Fibroblast of lung (primary cell): Measurements from ENCODE around the gene VTI1A. TPM values are rescaled to one million over a fixed set of nuclear protein-coding genes. Genes with fewer than 3 reads are reported as not detected.

ENCODE experiments used
- DNase-seq, 2 donors: peaks; one replicate each; pipeline versions ENCODE4 v3.0.0 to v3.0.0-alpha.2; 2010; ENCODE audit warnings: low read depth in 2 of 2
- H2AFZ ChIP-seq: 2 replicates; pipeline ENCODE4 v1.5.1; 2012; ENCODE audit warnings: low read length, control low read depth, inconsistent platforms
- H3K27ac ChIP-seq: 2 replicates; pipeline ENCODE4 v1.5.1; 2011; ENCODE audit warnings: low read length, control low read depth; ENCODE audit not compliant: insufficient read depth
- H3K27me3 ChIP-seq: 2 replicates; pipeline ENCODE4 v1.5.1; 2011; ENCODE audit warnings: mild to moderate bottlenecking, low read length; ENCODE audit not compliant: control insufficient read depth, insufficient read depth
- H3K36me3 ChIP-seq: 2 replicates; pipeline ENCODE4 v1.5.1; 2011; ENCODE audit warnings: low read length; ENCODE audit not compliant: control insufficient read depth, insufficient read depth
- H3K4me1 ChIP-seq: 2 replicates; pipeline ENCODE4 v1.5.1; 2011; ENCODE audit warnings: low read length; ENCODE audit not compliant: control insufficient read depth, insufficient read depth; ENCODE audit errors: extremely low read depth
- H3K4me2 ChIP-seq: 2 replicates; pipeline ENCODE4 v1.5.1; 2011; ENCODE audit warnings: low read length, control low read depth; ENCODE audit not compliant: insufficient read depth; ENCODE audit errors: extremely low read depth
- H3K4me3 ChIP-seq, 4 experiments: fragments of 200-600 bp in 1 of 4; sonication (generic) in 1 of 4; replicated peaks in 1 of 4; 2 replicates each; pipeline ENCODE4 v1.5.1; 2011 to 2016; ENCODE audit warnings: low read length in 4 of 4, low read depth in 3 of 4, mild to moderate bottlenecking in 3 of 4, control low read depth in 2 of 4, inconsistent platforms in 1 of 4, mixed read lengths in 1 of 4; ENCODE audit not compliant: insufficient read depth in 1 of 4; ENCODE audit errors: control extremely low read depth in 1 of 4
- H3K79me2 ChIP-seq: 2 replicates; pipeline ENCODE4 v1.5.1; 2012; ENCODE audit warnings: mild to moderate bottlenecking, low read length, inconsistent platforms; ENCODE audit not compliant: control insufficient read depth, insufficient read depth
- H3K9ac ChIP-seq: 2 replicates; pipeline ENCODE4 v1.5.1; 2011; ENCODE audit warnings: mild to moderate bottlenecking, low read length, control low read depth; ENCODE audit not compliant: insufficient read depth
- H3K9me3 ChIP-seq: 2 replicates; pipeline ENCODE4 v1.5.1; 2012; ENCODE audit warnings: low read depth, low read length; ENCODE audit not compliant: control insufficient read depth, insufficient read depth
- H4K20me1 ChIP-seq: 2 replicates; pipeline ENCODE4 v1.5.1; 2011; ENCODE audit warnings: low read length; ENCODE audit not compliant: control insufficient read depth, insufficient read depth; ENCODE audit errors: extremely low read depth
- CTCF ChIP-seq, 2 donors: IDR thresholded peaks in 1 of 2; conservative IDR thresholded peaks in 1 of 2; 1 replicate in 1 of 2; 2 replicates in 1 of 2; pipeline ENCODE4 v1.5.1; 2011 to 2012; ENCODE audit warnings: low read length in 2 of 2, control low read depth in 1 of 2, inconsistent platforms in 1 of 2, low read depth in 1 of 2, mild to moderate bottlenecking in 1 of 2
- EZH2 ChIP-seq: IDR thresholded peaks from 2 replicates; pipeline ENCODE4 v1.5.1; 2012; ENCODE audit warnings: low read length, control low read depth, mild to moderate bottlenecking; ENCODE audit errors: missing control alignments
- polyA plus RNA-seq, 2 donors: library from polyadenylated mRNA; depleted of rRNA in 1 of 2; stranded (reverse) in 1 of 2; unstranded in 1 of 2; fragments of >200 nt; gene quantifications; 2 replicates each; pipeline ENCODE4 v1.2.1, GENCODE V29; 2011 to 2012; ENCODE audit warnings: missing spikeins in 1 of 2
- total RNA-seq: library from RNA; depleted of rRNA; stranded (reverse); fragments of >200 nt; gene quantifications from 2 replicates; pipeline ENCODE4 v1.2.1, GENCODE V29; 2014

Gene VTI1A
- total and polyA plus RNA-seq, 2 donors (not counting 1 experiment from before 2014, with no cell fraction given): 19.1 to 30.9 TPM

GRCh38 chr10:112753961-112754411 is 307.0 kb downstream of the VTI1A start:
- H4K20me1 ChIP-seq: no peaks in the 10 kb centered on the region
- H3K4me1 ChIP-seq: peaks cover 2% of the 10 kb centered on the region
- no peaks in the 10 kb centered on the region for H3K27me3 ChIP-seq
- no peaks in the 10 kb centered on the region for H3K36me3 ChIP-seq
- H3K9me3 ChIP-seq: no peaks in the 10 kb centered on the region
- H3K79me2 ChIP-seq: no peaks in the 10 kb centered on the region
- no peak overlapping the region for H3K9ac ChIP-seq
- no peak overlapping the region for H3K27ac ChIP-seq
- peak; percentile 23 to 46 for DNase-seq
- H2AFZ ChIP-seq: no peak overlapping the region
- peak overlapping the region in 1 of 4 experiments; percentile 22 for H3K4me3 ChIP-seq
- H3K4me2 ChIP-seq: peak overlapping the region; percentile 17
- TF ChIP-seq EZH2 (no peak), CTCF (conservative IDR thresholded peaks at IDR 0.05 in 1 of 2, IDR thresholded peaks at IDR 0.05 in 1 of 2; ENCODE audit: low read depth in 1 of 2, low read length in 2 of 2) (no peak)

DNA sequence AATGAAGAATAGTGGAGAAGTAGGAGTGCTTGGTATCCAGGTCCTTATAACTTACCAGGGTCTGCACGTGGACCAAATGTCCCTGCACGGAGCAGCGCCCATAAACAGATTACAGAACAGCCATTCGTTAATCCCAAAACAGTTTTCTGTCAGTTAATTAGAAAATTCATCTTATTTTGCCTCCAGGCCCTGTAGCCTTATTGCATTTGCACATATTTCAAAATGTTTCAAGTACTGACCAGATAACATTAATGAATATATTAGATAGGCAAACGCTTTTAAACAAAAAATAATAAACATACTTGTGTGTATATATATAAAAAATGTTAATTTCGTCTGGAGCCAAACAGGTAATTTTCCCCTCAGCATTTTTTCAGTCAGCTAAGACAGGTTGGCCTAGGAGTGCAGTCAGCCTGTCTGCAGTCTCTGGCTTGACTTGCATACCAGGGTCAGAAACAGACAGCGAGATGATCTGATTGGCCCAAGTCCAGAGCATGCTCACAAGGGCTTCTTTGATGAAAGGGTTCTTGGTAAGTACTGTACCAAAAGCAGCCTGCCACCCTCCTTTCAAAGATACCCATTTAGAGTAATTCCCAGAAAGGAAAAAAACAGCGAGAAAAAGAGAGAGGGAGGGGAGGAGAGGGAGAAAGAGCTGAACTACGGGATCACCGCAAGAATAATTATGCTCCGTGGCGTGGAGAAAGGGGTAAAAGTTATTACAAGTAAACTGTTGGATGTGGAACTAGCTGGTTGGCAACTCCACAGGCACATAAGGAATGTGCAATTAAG is 308.6 kb downstream of the VTI1A start:
- no peak overlapping the region for H3K9ac ChIP-seq
- H4K20me1 ChIP-seq: no peaks in the 10 kb centered on the region
- H3K79me2 ChIP-seq: no peaks in the 10 kb centered on the region
- no peak overlapping the region for H3K4me3 ChIP-seq
- no peaks in the 10 kb centered on the region for H3K27me3 ChIP-seq
- no peaks in the 10 kb centered on the region for H3K9me3 ChIP-seq
- no peaks in the 10 kb centered on the region for H3K36me3 ChIP-seq
- H3K4me1 ChIP-seq: peaks cover 2% of the 10 kb centered on the region
- TF ChIP-seq EZH2 (no peak), CTCF (conservative IDR thresholded peaks at IDR 0.05 in 1 of 2, IDR thresholded peaks at IDR 0.05 in 1 of 2; ENCODE audit: low read depth in 1 of 2, low read length in 2 of 2) (no peak)
- no peak overlapping the region for H2AFZ ChIP-seq
- no peak overlapping the region for H3K4me2 ChIP-seq
- DNase-seq: peak in 1 of 2 donors; percentile 19
- no peak overlapping the region for H3K27ac ChIP-seq

- H3K36me3 ChIP-seq: no peaks in the 10 kb centered on the region
- TF ChIP-seq CTCF (conservative IDR thresholded peaks at IDR 0.05 in 1 of 2, IDR thresholded peaks at IDR 0.05 in 1 of 2; ENCODE audit: low read depth in 1 of 2, low read length in 2 of 2) (no peak), EZH2 (no peak)
- H3K9me3 ChIP-seq: no peaks in the 10 kb centered on the region
- no peak overlapping the region for H3K4me2 ChIP-seq
- peaks cover 2% of the 10 kb centered on the region for H3K4me1 ChIP-seq
- H3K4me3 ChIP-seq: no peak overlapping the region
- no peaks in the 10 kb centered on the region for H3K27me3 ChIP-seq
- DNase-seq: no peak
- no peak overlapping the region for H2AFZ ChIP-seq
- H3K27ac ChIP-seq: no peak overlapping the region
- H4K20me1 ChIP-seq: no peaks in the 10 kb centered on the region
- H3K79me2 ChIP-seq: no peaks in the 10 kb centered on the region
- H3K9ac ChIP-seq: no peak overlapping the region
Measured at GRCh38 chr10:112756235-112756527, 309.2 kb downstream of the VTI1A start.
